HG02610 (cell line): Measurements from ENCODE around the gene LPIN3.

Source experiments
- ATAC-seq: cut with Tn5 transposase; IDR thresholded peaks from one replicate; pipeline ENCODE4 v1.9.1; 2021; ENCODE audit warnings: mild to moderate bottlenecking, moderate library complexity; ENCODE audit not compliant: unreplicated experiment

LPIN3 gene

DNA sequence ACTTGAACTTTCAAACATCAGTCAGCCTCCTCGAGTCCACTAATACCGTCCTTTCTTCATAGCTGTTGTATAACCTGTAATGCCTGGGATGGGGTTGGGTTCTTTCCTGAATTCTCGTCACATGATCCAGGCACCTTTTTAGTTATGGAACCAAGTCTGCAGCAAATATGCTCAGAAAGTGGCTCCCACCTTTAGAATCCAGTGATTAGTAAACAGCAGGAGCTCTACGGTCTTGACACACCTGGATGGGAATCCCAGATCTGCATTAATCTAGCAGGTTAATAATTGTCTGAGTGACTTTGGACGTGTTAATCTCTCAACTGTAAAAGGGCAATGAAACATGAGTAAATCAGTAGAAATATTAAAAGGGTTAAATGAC, 22.4 kb upstream of the LPIN3 start:
- ATAC-seq: no peak

DNA sequence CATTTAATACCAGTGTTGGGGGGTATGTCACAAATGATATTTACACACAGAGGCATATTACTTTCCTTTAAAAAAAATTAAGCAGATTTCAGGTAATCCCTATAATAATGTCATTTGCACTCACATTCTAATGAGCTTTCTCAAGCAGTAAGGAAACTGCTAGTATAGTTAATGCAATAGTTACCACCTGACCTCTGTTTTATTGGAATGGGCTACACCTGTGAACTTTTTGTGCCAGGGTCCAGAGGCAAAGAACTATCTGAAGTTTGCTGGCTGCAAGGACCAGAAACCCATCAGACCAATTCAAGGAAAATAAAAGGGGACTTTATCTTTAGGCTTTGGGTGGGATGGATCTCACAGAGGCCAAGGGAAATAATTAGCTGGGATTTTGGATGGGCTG, 20.2 kb upstream of the LPIN3 start:
- ATAC-seq: no peak

DNA sequence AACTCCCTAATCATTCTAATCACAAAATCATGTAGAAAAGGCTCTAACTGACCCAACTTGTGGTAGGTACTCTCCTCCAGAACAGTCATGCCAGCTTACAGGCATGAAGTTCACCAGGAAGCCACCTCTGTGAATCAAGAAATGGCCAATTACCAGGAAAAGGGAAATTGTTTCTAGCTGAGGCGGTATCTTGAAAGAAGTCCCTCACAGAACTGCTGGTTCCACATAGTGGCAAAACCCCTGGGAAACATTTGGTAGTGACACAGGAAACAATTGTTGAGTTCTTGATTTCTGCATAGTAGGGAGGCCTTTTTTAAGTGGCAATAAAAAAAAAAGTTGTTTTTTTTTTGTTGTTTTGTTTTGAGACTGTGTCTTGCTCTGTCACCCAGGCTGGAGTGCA, 19.6 kb upstream of the LPIN3 start:
- ATAC-seq: no peak

DNA sequence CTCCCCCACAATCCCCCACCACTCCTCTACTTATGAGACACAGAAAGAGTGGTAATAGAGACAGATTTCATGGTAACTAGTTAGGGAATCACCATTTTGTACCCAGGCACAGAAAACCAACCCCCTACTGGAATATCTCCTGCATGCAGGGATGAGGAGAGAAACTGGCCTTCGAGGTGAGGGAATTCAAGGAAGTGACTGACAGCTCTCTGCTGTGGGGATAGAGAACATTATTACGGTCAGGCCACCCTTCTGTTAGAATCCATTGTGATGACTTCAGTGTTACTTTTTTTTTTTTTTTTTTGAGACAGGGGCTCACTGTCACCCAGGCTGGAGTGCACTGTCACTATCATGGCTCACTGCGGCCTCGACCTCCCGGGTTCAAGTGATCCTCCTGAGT, 13.4 kb upstream of the LPIN3 start:
- ATAC-seq: no peak

DNA sequence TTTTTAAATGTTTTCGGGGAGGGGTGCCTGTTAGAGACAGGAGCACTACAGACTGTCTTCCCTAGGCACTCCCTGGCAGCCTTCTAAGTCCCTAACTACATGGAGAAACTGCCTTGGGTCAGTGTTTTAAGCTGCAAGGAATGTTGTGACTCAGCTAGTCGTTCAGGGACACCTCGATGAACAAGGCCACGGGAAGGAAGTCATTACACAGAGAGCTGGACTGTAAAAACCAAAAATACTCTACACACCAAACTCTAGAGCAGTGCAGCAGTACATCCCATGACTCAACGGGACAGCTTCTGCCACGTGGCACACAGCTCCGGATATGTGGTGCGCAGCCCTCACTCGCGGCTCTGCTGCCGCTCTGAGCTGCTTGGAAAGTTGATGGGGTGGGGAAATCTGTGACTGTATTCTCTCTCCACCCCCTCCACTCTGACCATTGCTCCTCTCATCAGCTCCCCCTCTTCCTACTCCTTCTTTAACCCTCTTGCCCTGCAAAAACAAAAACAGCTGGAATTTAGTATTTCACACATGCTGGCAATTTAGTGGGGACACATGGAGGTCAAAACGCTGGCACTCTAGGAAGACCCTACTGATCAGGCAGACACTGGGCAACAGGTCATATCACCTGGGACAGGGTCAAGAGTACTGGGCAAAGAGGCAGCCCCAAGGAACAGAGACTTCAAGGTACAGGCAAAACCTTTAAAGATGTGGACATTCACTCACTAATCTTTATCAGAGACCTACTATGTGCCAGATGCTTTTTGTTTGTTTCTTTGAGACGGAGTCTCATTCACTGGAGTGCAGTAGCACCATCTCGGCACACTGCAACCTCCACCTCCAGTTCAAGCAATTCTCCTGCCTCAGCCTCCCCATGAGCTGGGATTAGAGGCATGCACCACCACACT, 10.9 kb upstream of the LPIN3 start:
- ATAC-seq: peak; percentile 90

DNA sequence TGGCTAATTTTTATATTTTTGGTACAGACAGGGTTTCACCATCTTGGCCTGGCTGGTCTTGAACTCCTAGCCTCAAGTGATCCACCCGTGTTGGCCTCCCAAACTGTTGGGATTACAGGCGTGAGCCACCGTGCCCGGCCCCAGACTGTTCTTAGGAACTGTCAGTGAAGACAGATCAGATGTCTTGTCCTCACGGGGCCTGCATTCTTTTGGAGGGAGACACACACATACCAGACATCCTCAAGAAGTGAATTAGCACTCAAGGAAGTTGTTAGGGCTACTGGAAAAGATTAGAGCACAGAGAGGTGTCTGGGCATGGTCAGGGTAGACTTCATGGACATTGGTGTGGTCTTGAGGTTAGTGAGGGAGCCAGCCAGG, 10.3 kb upstream of the LPIN3 start:
- no peak for ATAC-seq

DNA sequence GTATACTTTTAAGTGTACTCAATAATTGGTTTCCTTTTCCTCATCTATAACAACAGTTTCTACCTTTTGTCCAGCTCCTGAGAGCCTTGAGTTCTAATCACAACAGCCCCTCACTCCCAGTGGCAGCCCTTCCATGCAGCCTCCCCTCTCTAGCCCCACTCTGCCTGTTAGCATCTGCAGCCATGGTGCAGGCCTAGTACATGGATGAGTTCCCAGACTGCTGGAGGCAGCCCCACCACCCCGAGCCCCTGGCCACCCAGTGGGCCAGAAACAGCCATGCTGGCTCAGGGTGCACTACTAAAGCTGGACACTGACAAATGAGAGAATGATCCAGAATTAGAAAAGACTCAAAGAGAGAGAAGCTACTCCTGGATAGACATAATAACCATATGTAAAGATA, 9.7 kb upstream of the LPIN3 start:
- ATAC-seq: no peak

DNA sequence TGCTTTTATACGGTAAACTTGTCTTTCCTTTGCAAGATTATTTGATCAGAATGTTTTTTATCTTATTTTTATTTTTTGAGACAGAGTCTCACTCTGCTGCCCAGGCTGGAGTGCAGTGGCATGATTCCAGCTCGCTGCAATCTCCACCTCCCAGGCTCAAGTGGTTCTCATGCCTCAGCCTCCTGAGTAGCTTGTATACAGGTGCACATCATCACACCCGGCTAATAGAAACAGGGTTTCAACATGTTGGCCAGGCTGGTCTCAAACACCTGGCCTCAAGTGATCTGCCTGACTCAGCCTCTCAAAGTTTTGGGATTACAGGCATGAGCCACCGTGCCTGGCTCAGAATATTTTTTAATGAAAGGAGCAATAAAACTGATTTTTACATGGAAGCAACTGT, 8.9 kb upstream of the LPIN3 start:
- ATAC-seq: no peak

DNA sequence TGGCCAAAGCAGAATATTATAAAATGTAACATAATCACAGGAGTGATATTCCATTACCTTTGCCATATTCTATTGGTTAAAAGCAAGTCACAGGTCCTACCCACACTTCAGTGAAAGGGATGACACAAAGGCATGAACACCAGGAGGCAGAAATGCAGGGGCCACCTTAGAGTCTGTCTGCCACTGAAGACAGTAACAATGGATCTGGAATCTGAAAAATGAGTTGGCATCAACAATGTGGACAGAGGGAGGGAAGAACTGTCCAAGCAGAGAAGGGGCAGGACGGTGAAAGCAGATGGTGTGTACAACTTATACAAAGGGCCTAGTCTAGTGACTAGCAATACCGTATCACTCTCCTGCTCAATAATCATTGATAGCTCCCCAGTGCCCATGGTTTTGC, 6.6 kb upstream of the LPIN3 start:
- ATAC-seq: no peak

DNA sequence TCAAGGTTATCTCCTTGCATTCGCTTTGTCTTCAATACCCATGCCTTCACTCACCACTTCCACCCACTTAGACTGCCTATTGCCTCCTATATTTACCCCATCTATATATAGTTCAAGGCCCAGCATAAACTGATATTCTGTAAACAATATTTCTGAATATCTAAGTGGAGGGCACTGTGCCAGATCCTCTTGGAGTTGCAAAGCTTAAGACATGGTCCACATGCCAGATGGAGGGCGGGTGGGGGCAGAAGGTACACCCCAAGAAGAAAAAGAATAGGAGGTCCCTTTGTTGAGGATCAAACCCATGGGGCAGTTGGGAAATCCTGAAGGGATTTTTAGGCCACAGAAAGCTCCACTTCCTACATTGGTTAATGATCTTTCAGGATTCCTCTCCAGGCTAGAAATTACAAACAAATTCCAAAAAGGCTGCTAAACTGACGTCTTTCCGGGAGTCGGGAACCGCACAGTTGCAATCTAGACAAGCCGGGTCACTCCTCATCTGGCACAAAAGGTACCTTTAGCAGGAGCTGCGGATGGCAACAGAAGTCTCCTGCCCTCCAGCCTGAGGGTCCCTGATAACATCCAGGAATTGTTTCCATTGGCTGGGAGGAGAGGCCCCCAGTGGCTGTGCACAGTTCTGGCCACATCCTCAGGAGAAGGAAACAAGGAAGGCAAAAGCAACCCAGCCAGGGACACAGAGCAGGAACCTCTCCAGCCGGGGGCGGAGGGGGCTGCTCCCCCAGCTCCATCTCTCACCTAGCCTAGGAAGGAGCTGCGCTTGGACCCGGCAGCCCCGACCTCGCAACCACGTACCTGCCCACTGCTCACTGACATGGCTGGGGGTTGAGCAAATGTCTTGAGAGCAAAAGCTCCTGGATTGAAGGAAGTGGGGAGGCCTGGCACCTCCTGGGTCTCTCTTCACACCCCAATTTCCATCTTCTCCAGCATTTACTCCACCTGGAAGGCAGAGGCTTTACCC, 5.9 kb upstream of the LPIN3 start:
- no peak for ATAC-seq

DNA sequence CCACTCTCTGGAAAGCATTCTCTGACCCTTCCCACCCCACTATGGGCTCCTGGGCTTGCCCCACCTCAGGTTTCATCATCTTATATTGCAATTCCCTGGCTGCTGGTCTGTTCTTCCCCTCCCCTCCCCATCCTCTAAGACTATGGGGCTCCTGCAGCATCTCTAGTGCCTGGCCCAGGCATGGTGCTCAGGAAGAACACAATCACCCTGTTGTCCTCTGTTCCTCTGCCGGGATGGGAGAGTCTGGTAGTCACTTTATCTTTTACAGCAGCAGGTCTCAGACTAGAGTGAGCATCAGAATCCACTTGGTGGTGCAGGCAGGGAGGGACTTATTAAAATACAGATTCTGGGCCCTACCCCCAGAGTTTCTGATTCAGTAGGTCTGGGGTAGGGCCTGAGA, 5.0 kb upstream of the LPIN3 start:
- ATAC-seq: no peak

DNA sequence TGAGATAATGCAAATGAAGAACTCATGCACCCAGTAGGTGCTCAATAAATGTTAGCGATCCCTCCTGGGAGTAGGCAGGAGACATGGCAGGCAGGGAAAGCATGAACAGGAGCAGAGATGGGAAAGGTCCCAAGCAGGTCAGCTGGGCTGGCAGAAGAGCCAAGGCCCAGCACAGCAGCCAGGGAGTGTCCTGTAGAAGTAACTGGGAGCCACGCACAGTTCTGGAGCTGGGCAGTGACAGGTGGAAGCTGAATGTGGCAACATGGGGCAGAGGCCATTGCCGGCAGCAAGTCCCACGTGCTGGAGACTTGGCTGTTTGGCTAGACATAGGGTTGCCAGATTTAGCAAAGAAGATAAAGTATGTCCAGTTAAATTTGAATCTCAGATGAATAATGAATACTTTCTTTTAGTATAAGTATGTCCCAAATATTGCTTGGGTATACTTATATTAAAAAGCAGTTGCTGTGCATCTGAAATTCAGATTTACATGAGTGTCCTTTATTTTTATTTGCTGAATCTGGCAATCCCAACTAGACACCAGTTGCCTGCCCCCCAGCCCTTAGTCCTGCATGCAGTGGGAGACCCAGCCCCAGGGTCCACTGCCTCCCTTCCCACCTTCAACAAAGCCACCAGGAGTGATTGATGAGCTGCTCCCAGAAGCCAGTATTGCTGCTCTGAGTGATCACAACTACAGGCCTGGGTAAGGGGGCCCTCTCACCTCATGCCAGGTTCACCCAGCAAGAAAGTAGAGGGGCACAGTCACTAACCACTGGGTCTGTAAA, 3.7 kb upstream of the LPIN3 start:
- ATAC-seq: no peak

DNA sequence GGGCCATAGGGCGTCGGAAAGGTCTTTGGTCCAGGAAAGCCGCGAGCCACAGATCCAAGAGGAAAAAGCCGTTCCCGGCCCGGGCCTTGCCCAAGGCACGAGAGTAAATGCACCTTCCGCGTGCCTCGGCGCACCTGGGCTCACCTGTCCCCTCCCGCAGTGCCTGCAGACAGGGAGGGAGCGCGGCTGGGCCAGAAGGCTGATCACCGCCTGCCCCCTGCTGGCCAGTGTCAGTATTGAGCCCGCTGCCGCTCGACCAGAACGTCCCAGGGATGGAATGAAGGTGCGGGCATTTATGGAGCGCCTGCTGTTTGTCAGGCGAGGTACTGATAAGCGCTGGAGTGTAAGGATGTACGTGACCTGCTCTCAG, 679 bp upstream of the LPIN3 start:
- peak; percentile 60 for ATAC-seq

DNA sequence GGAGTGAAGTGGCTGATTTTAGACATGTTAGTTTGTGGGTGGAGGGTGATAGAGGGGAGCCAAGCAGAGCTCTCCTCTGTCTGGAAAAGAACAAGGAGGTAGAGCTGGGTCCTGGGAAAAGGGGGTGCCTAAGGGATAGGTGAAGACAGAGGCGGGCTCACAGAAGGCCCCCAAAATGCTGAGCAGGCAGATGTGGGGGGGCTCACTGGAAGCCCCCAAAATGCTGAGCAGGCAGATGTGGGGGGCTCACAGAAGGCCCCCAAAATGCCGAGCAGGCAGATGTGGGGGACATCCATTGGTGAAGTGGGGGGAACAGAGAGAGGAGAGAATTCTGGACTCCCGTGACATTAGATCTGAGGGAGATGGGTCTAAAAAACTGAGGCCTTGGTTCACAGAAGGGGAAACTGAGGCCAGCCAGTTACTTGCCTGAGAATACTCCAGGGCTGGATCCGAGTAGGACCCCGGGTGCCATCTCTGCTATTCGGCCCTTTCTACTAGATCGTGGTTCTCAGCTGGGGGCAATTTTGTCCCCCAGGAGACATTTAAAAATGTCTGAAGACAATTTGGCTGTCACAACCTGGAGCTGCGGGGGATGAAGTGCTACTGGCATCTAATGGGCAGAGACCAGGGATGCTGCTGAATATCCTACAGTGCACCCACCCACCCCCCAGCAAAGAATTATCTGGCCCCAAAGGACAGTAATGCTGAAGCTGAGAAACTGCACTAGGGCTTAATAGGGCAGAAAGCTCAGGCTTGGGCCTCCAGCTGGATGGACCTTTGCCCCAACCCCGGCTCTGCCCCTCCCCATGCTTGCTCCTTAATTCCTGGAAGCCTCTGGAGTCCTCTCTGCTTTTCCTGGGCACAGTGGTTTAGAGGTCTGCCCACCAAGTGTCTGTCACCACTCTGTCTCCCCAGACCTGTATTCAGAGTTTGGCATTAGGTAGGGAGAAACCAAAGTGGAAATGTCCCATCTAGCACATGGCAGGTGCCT, 2.1 kb downstream of the LPIN3 start:
- no peak for ATAC-seq

DNA sequence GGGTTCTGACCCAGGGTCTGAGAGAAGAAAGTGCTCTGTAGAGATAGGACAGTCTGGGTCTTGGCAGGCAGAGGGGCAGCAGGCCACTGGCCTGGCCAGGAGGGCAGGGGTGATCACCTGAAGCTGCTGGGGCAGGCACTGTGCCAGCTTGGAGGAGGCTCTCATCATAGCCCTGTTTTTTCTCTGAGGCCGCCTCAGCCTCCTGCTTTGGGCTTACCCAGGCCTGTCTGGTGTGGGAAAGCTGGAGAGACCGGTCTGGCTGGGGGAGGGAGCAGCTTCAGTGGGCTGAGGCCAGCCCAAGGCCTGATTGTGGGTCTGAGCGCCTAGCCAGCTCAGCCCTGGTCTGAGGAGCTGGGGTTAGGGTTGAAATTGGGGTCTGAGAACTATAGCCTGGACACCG, 3.9 kb downstream of the LPIN3 start:
- no peak for ATAC-seq

DNA sequence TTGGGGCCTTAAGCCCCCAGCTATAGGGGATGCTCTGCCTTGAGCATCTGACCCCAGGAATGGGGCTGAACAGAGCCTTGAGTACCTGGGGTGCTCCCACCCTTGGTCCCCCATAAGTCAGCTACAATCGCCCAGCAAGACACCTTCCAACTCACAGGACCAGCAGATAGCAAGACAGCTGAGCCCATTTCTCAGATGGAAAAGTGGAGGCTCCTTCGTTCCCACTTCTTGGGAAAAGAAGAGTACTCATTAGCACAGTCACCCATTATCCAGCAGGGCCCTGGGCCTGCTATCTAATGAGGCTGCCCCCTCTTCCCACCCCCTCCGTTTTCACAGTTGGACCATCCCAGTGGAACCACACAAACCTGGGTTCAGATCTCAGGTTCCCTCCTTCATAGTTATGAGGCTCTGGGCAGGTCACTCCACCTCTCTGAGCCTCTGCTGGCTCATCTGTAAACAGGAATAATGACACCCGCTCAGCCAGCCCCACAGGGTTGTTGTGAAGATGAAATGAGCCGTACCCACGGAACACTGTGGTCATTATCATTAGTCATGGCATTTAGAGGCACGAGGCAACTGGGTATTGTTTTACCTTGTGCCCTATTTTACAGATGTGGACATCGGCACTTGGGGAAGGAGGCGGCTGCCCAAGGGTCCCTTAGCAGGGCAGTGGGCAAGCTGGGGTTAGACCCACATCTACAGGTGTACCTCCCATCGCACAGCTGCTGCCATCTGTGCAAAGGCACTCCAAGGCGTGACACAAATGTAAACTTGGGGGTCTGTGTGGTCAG, 4.5 kb downstream of the LPIN3 start:
- no peak for ATAC-seq

DNA sequence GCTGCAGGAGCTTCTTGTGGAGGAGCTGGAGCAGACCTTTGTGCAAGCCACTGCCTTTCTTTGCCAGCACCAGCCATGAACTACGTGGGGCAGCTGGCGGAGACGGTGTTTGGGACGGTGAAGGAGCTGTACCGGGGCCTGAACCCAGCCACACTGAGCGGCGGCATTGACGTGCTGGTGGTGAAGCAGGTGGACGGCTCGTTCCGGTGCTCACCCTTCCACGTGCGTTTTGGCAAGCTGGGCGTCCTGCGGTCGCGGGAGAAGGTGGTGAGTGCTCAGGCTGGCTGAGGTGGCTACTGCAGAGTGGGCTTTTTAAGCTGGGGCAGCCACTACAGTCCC, 5.1 kb downstream of the LPIN3 start:
- no peak for ATAC-seq

DNA sequence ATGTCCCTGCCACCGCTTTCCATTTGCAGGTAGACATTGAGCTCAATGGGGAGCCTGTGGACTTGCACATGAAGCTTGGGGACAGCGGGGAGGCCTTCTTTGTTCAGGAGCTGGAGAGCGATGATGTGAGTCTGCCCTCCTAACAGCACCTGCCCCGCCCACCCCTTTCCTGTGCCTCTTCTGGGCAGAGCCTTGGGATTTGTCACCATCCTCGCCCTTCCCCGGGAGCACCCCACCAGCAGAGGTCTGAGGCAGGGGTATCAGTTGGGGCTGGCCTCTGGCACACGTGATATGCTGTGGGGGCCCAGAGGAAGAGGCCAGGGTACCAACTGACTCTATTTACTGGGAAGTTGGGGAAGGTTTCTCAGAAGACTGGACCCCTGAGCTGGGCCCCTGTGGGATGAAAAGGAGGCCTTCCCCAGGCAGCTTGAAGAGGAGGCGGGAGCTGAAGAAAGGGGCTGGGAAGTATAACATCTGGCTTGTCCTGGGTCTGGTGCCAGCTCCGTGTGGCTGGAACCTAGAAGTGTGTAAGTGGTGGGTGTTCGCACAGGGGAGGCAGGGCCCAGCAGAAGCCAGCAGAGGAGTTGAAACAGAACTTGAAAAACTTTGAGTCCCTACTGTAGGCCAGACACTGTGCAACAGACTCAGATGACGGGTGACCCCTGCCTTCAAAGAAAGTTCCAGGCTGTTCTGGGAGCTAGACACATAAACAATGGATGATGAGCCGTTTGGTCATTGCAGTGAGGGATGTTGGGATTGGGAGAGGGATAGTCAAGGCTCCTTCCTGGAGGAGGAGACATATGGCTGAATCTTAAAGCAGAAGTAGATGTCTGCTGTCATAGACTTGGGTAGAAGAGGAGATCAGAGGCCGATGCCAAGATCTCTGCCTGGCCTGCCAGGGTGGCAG, 7.2 kb downstream of the LPIN3 start:
- no peak for ATAC-seq
